SK-N-DZ (cell line): ENCODE measurements around the gene NNAT.

ENCODE experiments used
- DNase-seq: peaks from one replicate; pipeline ENCODE4 v3.0.0-alpha.2; 2015; ENCODE audit warnings: low spot score

Gene NNAT

DNA sequence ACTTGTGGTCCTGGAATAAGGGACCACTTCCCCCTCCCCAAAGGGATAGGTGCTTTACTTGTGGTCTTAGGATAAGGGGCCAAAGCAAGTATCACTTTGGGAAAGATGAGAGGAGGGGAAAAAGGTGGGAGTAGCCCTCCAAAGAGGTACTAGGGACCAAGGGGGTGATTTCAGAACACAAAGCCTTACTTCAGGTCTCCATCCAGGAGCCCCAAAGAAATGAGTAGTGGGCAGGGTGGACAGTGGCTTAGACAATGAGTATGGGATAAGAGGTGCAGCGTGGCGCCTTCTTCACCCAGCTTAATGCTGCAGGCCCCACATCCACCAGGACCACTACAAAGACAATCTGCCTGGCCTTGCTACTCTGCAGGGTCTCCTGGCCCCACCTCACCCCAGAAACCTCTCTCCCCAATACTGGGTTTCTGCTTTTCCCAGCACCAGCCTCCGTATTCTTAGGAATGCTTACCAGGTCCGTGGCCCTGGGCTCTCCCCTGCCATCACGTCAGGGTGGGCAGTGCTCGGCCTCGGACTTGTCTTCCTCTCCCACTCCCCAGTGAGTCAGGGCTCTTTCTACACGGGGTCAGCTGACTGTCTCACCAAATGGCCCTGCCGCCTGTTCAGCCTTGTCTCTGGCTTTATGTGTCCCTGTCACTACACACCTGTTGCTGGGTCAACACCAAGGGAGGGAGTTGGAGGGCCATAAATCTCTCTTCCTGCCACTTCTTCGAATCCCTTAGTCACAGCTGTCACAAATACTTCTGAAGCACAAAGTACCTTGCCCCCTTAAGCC, 3.1 kb downstream of the NNAT start:
- DNase-seq, result no peak

DNA sequence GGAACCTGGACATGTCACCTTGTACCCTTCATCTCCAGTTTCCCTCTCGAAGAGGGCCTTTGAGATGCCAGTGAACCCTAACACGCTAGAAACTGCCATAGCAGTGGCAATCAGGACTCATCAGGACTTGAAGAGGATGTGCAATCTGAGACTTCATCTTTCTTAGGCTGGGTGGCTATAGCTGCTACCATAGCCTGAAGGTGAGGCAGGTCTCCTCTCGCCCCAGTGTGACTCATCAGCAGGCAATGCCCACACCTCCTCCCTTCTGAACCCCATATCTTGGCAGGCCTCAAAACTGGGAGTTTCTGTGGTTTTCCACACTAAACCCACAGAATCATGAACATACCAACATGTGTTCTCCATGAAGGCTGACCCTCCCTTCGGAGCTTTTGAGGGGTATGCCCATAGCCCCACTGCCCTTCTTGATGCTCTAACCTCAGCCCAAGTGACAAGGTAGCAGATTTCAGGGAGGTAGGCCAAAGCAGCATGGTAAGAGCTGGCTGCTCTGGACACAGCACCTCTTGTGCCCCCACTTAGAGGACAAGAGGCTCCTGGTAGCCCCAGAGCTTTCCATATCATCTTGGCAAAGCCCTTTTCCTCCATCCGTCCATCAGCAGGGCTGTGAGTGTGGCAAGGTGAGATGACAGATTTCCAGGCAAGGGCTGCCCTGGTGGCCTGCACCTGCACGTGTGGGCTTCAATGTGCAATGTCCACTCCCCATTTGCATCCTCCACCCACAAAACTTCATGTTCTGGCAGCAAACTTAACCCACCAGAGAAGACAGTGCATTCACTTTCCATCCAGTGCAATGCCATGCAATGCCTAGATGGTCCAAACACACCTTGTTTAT, 4.0 kb downstream of the NNAT start:
- no peak for DNase-seq

DNA sequence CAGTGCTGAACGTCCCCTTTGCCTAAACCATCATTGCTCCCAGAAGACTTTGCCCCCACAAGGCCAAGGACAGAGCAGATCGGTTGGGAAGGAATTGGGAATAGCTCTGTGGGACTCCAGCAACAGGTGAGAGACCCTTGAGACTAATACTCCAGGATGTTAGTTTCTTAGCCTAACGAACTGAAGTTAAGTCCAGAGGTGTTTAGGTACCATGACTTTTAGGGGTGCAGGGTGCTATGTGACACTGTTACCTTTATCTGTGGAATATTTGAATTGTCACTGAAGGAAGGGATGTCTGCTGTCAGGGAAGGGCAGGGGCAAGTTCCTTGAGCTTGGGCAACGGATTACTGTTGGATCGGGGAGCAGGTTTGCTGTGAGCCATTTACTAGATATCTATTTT, 4.8 kb downstream of the NNAT start:
- no peak for DNase-seq

DNA sequence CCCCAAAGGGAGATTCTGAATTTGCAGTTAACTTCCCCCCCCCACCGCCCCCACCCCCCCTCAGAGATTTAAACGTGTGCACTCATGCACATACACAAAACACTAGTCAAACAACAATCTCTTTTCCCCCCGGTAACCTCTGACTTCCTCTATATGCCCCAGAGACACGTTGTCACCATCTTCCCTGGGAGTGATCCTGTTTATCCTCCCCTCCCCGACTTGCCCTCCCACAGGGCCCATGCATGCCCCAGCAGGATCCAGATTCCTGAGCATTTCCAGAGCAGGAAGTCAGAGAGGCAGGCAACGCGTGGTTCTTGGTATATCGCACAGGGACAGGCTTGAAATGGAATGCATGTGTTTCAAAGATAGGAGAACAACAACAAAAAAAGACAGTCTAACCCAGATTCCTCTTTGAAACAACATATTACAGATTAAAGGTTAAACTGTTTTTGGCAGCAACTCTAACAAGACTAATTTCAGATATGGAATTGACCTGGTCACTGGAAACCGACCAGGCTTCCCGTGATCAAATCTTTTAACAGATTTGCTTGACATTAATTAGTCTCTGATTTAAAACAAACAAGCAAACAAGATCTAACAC, 5.3 kb downstream of the NNAT start:
- DNase-seq, result no peak

DNA sequence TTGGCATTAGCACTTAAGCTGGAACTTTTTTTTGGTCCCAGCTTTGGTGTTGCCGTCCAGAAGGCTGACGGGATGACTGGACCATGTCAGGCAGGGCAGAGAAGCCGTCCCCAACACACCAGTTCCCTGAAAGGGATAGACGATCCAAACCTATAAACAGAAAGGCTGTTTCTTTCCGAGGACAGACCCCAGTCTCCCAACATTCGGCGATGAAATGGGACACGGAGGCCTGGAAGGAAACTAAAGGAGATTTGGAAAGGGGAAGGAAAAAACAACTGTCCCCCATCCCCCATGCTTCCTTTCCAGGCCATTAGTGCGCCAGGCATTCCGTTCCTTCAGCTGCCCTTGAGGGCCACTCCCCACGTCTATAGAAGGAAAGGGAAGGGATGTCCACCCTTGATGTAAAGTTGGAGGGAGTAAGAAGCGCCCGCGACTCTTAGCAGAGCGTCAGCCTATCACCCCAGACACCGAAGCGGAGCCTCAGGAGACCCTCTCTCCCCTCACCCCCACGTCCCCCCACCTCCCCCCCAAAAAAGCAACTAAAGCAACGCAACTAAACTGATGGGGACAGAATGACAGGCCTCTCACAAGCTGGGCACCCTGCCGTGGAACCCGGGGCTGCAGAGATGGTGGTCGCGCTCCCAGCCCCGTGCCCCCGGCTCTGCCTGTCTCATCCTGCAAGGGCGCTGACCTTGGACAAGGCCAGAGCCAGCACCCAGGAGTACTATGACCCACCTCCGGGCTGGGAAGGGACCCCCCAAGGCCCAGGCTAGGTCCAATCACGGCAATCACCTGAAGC, 6.0 kb downstream of the NNAT start:
- no peak for DNase-seq

DNA sequence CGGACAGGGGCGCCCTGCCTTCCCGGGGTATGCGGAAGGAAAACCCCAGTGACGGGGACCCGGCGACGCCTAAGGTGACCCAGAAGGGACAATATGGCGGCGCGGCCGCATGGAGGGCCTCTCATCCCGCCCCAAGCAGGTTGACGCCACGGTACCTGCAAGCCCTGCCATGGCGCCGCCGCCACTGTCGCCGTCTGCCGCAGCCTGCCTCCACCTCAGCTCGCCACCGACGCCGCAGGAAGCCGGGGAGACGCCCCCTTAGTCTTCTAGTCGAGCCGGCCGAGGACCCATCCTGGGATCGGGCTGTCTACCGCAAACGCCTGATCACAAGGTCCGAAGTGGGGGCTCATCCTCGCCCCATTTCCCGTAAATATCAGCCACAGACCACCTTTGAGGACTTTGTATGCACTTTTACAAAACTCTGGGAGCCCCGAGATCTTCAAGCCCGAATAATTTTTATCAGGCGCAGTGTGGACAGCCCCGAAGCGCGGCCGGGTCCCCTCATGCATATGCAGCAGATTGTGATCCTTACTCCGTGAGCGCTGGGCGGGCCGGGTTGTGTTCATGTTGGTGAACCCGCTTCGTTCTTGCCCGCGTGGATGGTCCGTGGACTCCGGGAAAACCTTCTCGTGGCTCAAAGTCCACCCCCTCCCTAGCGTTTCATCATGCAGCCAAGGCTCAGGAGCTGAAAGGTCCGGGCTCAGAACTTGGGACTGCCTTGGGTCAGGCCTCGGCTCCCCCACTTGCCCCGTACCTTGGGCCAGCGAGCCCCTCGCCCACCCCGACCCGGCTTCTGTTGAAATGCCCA, 6.8 kb downstream of the NNAT start, which contains the start of gene BLCAP:
TSS of gene BLCAP (minus strand) at position 239 of the 808 bp plus-strand sequence. CDS start 8,702 bp downstream, outside the sequence.
- peak; percentile 96 for DNase-seq

DNA sequence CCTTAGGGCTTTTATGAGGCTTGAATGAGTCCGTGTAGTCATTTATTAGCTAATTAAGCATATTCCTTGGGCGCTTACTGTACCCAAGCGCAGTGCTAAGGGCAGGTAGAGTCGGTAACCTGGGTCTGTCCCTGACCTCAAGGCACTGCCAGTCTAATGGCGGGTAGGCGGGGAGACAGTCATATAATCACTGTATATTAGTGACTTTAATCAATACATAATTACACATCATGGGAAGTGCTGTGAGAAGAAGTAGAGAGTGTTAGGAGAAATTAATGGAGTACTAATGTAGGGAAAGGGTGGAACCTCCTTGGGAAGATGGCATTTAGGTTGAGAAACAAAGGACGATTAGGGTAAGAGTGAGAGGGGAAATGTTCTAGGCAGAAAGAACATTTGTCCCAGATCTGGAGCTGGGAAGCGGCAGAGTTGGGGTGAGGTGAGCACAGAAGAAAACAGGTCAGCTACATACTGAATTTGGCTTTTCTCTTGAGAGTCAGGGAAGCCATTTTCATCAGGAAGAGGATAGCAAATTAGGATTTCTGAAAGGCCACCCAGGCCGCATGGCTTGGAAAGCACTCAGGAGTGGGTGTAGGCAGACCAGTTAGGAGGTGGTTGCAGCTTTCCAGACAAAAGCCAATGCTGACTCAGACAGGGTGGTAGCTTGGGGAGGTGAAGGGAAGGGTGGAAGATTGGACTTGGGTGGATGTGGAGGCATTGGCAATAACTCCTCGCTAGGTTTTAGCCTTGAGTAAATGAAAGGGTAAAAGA, 7.6 kb downstream of the NNAT start:
- DNase-seq, result no peak

DNA sequence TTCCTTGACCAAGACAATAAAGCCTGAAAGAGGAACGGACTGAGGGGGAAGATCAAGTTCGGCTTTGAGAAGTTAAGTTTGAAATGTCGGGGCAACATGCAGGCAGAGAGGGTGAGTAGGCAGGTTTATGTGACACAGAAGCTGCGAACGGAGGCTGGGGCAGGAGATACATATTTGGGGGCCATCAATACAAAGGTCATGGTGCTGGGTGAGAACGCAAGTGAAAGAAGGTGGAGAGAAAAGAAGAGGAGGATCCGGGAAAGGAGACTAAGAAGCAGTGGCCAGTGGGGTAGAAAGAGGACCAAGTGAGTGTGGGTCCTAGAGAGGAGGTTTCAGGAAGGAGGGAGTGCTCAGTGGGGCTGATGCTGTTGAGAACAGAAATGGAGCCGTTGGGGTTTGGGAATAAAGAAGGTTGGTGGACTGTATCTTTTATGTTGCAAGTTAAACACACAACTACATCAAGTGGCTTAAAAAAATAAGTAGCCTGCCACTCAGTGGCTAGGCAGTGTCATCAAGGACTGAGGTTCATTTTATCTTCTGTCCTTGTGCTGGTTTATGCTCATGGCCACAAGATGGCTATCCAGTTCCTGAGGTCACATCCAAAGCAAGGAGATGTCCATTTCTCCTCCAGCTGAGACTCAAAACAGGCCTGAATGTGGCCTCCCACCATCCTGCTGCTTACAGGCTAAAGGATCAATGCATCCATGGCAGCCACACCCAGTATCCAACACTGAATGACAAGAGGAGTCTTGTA, 8.3 kb downstream of the NNAT start:
- DNase-seq, result no peak

DNA sequence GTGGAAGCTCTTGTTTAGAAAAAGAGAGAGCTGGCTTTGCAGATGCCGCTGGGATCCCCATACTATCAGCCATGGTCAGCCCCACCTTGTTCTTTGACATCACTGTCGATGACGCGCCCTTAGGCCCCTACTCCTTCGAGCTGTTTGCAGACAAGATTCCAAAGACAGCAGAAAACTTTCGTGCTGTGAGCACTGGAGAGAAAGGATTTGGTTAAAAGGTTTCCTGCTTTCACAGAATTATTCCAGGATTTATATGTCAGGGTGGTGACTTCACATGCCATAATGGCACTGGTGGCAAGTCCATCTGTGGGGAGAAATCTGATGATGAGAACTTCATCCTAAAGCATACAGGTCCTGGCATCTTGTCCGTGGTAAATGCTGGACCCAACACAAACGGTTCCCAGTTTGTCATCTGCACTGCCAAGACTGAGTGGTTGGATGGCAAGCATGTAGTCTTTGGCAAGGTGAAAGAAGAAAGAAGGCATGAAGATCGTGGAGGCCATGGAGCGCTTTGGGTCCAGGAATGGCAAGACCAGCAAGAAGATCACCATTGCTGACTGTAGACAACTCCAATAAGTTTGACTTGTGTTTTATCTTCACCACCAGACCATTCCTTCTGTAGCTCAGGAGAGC, 9.0 kb downstream of the NNAT start:
- no peak for DNase-seq

DNA sequence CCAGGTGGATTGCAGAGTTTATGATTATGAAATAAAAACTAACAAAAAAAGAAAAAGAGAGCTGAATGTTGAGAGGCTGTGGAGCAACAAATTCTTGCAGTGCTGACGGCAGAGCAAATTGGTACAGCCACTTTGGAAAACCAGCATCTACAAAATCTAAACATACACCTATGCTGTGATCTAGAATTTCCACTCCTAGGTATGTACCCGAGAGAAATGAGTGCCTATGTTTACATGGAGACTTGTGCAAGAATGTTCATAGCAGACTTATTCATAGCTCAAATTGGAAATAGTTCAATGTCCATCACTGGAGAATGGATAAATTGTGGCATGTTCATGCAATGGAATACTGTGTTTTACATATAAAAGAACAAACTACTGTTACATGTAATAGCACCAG, 9.6 kb downstream of the NNAT start:
- no peak for DNase-seq

DNA sequence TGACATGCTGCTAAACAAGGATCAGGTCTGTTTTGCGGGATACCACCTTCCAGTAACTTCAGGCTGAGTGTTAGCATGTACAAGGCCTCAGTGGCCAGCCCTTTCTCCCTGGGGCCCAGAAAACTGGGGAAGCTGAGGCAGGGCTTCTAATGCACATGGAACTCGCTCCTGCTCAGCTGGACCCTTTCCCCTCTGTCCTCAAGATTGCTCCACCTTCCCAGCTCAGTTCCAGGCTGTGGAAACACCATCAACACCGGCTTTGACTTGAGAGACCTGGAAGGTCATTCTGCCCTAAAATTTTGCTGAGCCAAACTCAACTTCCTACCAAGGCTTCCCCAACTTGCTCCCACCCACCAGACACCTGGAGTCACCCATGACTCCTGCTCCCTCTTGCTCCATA, 10.8 kb downstream of the NNAT start:
- no peak for DNase-seq

DNA sequence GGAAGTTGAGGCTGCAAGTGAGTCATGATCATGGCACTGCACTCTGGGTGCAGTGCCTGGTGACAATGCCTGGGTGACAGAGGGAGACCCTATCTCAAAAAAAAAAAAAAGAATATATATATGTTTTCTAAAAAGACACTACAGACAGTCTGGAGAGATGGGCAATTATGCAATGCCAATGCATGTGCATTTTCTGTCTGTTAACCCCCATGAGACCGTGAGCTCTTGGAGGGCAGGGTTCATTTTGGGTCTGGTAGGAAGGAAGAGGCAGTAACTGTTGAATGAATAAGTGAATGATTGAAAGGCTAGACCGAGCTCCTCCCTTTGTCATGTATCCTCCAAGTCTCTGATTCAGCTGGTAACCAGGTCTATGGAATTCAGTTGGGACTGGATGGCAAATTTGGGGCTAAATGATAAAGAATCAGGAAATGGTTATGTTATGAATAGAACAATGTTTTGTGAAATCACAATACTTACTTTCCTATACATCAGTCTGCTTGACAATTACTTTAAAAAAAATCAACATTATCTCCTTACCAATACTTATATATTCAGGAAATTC, 12.2 kb downstream of the NNAT start:
- no peak for DNase-seq

DNA sequence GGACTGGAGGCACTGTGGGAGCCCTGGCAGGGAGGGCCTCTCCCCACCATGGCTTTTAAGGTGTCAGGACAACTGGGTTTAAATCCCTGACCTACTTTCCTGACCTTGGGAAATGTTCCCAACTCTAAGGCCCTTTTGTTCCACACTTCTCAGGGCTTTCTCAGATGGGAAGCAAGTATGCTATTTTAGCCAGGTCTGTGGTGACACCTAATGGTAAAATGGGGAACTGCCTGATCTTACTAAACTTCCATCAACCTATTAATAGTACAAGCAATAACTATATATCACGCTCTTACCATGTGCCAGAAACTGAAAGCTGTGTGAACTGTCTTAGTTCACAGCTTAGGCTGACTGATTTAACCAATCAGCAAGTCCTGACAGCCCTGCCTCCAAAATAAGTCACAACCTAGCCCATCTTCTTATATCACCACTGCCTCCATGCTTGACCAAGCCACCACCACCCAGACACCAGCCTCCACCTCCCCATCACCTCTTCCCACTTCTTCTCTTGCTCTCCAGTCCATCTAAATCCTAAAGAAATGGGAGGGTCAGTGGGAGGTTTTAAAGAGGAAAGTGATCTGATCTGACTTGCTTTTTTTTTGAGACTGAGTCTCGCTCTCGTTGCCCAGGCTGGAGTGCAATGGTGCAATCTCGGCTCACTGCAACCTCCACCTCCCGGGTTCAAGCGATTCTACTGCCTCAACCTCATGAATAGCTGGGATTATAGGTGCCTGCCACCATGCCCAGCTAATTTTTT, 13.5 kb downstream of the NNAT start:
- peak; percentile 88 for DNase-seq

DNA sequence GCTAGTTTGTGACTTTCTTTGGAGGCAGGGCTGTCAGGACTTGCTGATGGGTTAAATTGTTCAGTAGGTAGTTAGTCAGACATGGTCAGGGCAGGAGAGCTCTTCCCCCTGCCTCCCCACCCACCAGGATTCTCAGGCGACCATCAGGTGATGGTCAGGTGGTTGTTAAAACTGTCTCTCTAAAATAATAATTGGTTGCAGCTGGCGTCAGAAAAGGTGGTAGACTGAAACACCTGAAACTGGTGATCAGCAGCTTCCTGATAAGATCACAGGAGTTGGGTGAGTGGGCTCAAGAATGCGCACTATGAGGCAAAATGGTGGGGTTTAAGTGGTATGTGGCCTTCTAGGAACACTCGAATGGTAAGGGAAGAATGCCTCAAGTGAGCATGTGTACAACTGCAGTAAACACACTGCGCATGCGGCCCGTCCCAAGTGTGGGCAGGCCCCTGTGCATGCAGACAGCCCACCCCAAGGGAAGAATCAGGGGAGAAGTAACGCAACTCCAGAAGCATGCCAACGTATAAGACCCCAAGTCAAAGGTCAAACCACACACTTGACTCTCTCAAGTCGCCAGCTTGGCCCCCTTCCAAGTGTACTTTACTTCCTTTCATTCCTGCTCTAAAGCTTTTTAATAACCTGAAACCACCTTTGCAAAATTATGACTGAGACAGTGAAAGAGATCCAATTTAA, 14.5 kb downstream of the NNAT start:
- peak; percentile 68 for DNase-seq

DNA sequence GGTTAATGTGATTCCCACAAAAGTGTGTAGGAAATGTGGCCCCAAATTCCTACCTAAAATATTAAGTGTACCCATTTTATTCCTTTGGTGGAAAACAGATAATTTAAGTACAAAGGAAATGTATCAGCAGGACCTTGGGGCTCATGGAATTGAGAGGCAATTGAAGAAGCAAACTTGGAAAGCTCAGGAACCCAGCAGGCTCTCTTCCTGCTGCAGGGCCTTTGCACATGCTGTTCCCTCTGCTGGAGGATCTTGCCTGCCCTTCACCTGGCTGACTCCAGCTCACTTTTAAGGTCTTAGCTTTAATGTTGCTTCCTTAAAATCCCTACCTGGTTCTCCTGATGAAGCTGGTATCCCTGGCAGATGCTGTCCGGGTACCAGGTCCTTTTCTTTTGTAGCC, 16.5 kb downstream of the NNAT start:
- DNase-seq, result no peak

DNA sequence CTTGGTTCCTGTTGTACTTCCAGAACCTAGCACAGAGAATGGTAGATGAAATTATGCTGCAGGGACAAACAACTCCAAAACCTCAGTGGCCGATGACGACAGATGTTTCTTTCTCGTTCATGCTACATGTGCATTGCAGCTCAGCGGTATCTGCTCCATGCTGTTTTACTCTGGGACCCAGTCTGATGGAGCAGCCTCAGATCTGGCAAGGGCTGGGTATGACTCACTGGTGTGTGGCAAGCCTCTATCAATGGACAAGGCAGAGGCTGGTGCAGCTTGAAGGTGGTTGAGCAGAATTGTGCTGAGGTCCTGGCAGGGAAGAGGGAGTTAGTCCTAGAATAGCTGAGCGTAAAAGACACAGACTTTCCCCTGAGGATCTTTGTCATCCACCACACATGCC, 17.0 kb downstream of the NNAT start:
- DNase-seq, result no peak

DNA sequence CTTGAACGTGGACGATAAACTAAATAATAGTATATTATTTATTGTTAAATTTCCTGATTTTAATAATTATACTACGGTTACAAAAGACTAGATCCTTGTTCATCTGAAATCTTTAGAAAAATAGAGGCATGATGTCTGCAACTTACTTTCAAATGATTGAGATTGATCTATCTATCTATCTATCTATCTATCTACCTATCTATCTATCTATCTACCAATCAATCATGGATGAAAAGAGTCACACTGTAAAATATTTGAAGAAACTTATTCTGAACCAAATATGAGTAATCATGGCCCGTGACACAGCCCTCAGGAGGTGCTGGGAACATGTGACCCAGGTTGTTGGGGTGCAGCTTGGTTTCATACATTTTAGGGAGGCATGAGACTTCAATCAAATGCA, 18.4 kb downstream of the NNAT start:
- no peak for DNase-seq
